HL-60 (cell line): ENCODE measurements around the gene CCDC197.

Experiments
- DNase-seq, 2 experiments: peaks; one replicate each; pipeline ENCODE4 v3.0.0-alpha.2; 2010 to 2020; ENCODE audit warnings: low read depth in 1 of 2, low spot score in 1 of 2
- H3K27ac ChIP-seq: fragments of 250-450 bp; sonication (Bioruptor Pico); replicated peaks from 2 replicates; pipeline ENCODE4 v1.5.1; 2020; ENCODE audit warnings: mild to moderate bottlenecking, moderate library complexity
- H3K27me3 ChIP-seq: fragments of 250-450 bp; sonication (Bioruptor Pico); 2 replicates; pipeline ENCODE4 v1.5.1; 2021; ENCODE audit warnings: mild to moderate bottlenecking, moderate library complexity; ENCODE audit not compliant: insufficient read depth, poor library complexity, severe bottlenecking
- H3K4me3 ChIP-seq: replicated peaks from 2 replicates; pipeline ENCODE4 v1.5.1; 2011; ENCODE audit warnings: mild to moderate bottlenecking, control low read depth, low read length; ENCODE audit not compliant: insufficient read depth
- GABPA ChIP-seq: IDR thresholded peaks from 2 replicates; pipeline ENCODE4 v1.6.1; 2012; ENCODE audit warnings: low read depth
- POLR2AphosphoS5 ChIP-seq: IDR thresholded peaks from 2 replicates; pipeline ENCODE4 v1.6.1; 2012; ENCODE audit warnings: low read depth
- SPI1 ChIP-seq: IDR thresholded peaks from 2 replicates; pipeline ENCODE4 v1.6.1; 2012; ENCODE audit warnings: low read depth, mild to moderate bottlenecking, borderline replicate concordance
- TF ChIP-seq, protein P1 (sequence below): IDR thresholded peaks from 2 replicates; pipeline ENCODE4 v1.6.1; 2012; ENCODE audit warnings: low read depth; ENCODE audit not compliant: insufficient replicate concordance
- TF ChIP-seq, protein P2 (sequence below): IDR thresholded peaks from one replicate; pipeline ENCODE4 v1.5.1; 2011; ENCODE audit warnings: low read length, control low read depth, inconsistent platforms; ENCODE audit not compliant: insufficient read depth

The CCDC197 gene

GRCh38 chr14:94052662-94053061 is 55.6 kb downstream of the CCDC197 start:
- no peak for DNase-seq
- no peaks in the 10 kb centered on the region for H3K27me3 ChIP-seq
- TF ChIP-seq POLR2AphosphoS5 (no peak), GABPA (no peak), SPI1 (no peak)
- TF ChIP-seq, protein P1, sequence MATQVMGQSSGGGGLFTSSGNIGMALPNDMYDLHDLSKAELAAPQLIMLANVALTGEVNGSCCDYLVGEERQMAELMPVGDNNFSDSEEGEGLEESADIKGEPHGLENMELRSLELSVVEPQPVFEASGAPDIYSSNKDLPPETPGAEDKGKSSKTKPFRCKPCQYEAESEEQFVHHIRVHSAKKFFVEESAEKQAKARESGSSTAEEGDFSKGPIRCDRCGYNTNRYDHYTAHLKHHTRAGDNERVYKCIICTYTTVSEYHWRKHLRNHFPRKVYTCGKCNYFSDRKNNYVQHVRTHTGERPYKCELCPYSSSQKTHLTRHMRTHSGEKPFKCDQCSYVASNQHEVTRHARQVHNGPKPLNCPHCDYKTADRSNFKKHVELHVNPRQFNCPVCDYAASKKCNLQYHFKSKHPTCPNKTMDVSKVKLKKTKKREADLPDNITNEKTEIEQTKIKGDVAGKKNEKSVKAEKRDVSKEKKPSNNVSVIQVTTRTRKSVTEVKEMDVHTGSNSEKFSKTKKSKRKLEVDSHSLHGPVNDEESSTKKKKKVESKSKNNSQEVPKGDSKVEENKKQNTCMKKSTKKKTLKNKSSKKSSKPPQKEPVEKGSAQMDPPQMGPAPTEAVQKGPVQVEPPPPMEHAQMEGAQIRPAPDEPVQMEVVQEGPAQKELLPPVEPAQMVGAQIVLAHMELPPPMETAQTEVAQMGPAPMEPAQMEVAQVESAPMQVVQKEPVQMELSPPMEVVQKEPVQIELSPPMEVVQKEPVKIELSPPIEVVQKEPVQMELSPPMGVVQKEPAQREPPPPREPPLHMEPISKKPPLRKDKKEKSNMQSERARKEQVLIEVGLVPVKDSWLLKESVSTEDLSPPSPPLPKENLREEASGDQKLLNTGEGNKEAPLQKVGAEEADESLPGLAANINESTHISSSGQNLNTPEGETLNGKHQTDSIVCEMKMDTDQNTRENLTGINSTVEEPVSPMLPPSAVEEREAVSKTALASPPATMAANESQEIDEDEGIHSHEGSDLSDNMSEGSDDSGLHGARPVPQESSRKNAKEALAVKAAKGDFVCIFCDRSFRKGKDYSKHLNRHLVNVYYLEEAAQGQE = no peak
- TF ChIP-seq, protein P2, sequence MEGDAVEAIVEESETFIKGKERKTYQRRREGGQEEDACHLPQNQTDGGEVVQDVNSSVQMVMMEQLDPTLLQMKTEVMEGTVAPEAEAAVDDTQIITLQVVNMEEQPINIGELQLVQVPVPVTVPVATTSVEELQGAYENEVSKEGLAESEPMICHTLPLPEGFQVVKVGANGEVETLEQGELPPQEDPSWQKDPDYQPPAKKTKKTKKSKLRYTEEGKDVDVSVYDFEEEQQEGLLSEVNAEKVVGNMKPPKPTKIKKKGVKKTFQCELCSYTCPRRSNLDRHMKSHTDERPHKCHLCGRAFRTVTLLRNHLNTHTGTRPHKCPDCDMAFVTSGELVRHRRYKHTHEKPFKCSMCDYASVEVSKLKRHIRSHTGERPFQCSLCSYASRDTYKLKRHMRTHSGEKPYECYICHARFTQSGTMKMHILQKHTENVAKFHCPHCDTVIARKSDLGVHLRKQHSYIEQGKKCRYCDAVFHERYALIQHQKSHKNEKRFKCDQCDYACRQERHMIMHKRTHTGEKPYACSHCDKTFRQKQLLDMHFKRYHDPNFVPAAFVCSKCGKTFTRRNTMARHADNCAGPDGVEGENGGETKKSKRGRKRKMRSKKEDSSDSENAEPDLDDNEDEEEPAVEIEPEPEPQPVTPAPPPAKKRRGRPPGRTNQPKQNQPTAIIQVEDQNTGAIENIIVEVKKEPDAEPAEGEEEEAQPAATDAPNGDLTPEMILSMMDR = no peak
- H3K4me3 ChIP-seq = no peak overlapping the region
- H3K27ac ChIP-seq = no peak overlapping the region

DNA sequence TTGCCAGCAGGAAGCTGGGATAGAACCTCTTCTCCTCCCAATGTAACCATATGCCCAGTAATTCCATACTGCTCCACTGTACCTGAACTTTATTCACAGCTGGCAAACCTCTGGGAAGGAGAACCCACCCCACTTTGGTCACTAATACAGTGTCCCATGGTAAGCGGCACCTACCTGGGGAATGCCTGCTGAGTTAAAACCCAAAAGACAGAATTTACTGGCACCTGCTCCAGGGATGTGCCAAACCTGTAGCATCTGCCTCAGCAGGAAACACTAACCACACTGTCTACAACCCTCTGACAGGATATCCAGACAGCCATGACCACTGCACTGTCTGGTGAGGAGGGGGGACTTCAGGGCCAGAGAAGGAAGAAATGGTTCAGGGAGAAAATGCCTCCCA is 57.3 kb downstream of the CCDC197 start:
- no peaks in the 10 kb centered on the region for H3K27me3 ChIP-seq
- no peak overlapping the region for H3K27ac ChIP-seq
- H3K4me3 ChIP-seq = no peak overlapping the region
- DNase-seq = no peak
- TF ChIP-seq, protein P2 = no peak
- TF ChIP-seq SPI1 (no peak), POLR2AphosphoS5 (no peak), GABPA (no peak)
- TF ChIP-seq, protein P1 = no peak

GRCh38 chr14:94054936-94055335 is 57.8 kb downstream of the CCDC197 start:
- TF ChIP-seq POLR2AphosphoS5 = no peak
- TF ChIP-seq GABPA = no peak
- TF ChIP-seq, protein P1 = no peak
- TF ChIP-seq, protein P2 = no peak
- TF ChIP-seq SPI1 = no peak
- no peak overlapping the region for H3K4me3 ChIP-seq
- no peak for DNase-seq
- H3K27me3 ChIP-seq = no peaks in the 10 kb centered on the region
- H3K27ac ChIP-seq = no peak overlapping the region
